IPS-NIHi11 (cell line): Measurements from ENCODE around the gene KRTAP26-1.
A peak's percentile ranks its signal among the peaks of the same experiment; 100 is the strongest.

Experiments used
- DNase-seq: peaks from one replicate; pipeline ENCODE4 v3.0.0; 2012; ENCODE audit warnings: mixed read lengths, low spot score

The KRTAP26-1 gene

GRCh38 chr21:30320215-30320614 lies at the start of gene KRTAP26-1:
Gene KRTAP26-1, minus strand, starts transcription at chr21:30320315. Its CDS starts 280 bp downstream, at chr21:30320035.
- no peak for DNase-seq

GRCh38 chr21:30355906-30356305 lies 35.8 kb upstream of the KRTAP26-1 start:
- no peak for DNase-seq

- no peak for DNase-seq
These were observed 34.3 kb upstream of the KRTAP26-1 start for GRCh38 chr21:30354308-30355005.

GRCh38 chr21:30351534-30351933 lies 31.4 kb upstream of the KRTAP26-1 start:
- no peak for DNase-seq

GRCh38 chr21:30349572-30349971 lies 29.5 kb upstream of the KRTAP26-1 start:
- no peak for DNase-seq

- DNase-seq = no peak
These were observed 28.4 kb upstream of the KRTAP26-1 start, which contains the start of gene KRTAP23-1 for GRCh38 chr21:30348506-30348905. Gene KRTAP23-1, minus strand, starts transcription at chr21:30348606. Its CDS starts 0 bp downstream, at chr21:30348606.

GRCh38 chr21:30345014-30345413 lies 24.9 kb upstream of the KRTAP26-1 start:
- DNase-seq = no peak

GRCh38 chr21:30340714-30341573 lies 20.8 kb upstream of the KRTAP26-1 start:
- peak; percentile 63 for DNase-seq

GRCh38 chr21:30338717-30339116 lies 18.6 kb upstream of the KRTAP26-1 start:
- DNase-seq = no peak

GRCh38 chr21:30337772-30338171 lies 17.7 kb upstream of the KRTAP26-1 start:
- no peak for DNase-seq

- DNase-seq = no peak
These were observed 17.2 kb upstream of the KRTAP26-1 start, which contains the start of gene KRTAP27-1 for GRCh38 chr21:30337276-30337744. Gene KRTAP27-1, minus strand, starts transcription at chr21:30337694. Its CDS starts 26 bp downstream, at chr21:30337668.

GRCh38 chr21:30336596-30336995 lies 16.5 kb upstream of the KRTAP26-1 start:
- DNase-seq = no peak

GRCh38 chr21:30333736-30334135 lies 13.6 kb upstream of the KRTAP26-1 start:
- no peak for DNase-seq

GRCh38 chr21:30332681-30333080 lies 12.6 kb upstream of the KRTAP26-1 start:
- no peak for DNase-seq

GRCh38 chr21:30329203-30329875 lies 9.2 kb upstream of the KRTAP26-1 start:
- no peak for DNase-seq

GRCh38 chr21:30326390-30326789 lies 6.3 kb upstream of the KRTAP26-1 start:
- no peak for DNase-seq

- no peak for DNase-seq
These were observed 4.4 kb downstream of the KRTAP26-1 start for GRCh38 chr21:30315701-30316100.

GRCh38 chr21:30306884-30307283 lies 13.2 kb downstream of the KRTAP26-1 start:
- DNase-seq = no peak

GRCh38 chr21:30305136-30305535 lies 15.0 kb downstream of the KRTAP26-1 start:
- DNase-seq = no peak

GRCh38 chr21:30289215-30289614 lies 30.9 kb downstream of the KRTAP26-1 start, which contains the start of gene KRTAP25-1:
Gene KRTAP25-1, minus strand, starts transcription at chr21:30289514. Its CDS starts 24 bp downstream, at chr21:30289490.
- DNase-seq = no peak

- no peak for DNase-seq
These were observed 37.3 kb downstream of the KRTAP26-1 start, which contains the start of gene KRTAP24-1 for GRCh38 chr21:30282850-30283249. Gene KRTAP24-1, minus strand, starts transcription at chr21:30282950. Its CDS starts 18 bp downstream, at chr21:30282932.

- no peak for DNase-seq
These were observed 48.5 kb downstream of the KRTAP26-1 start for GRCh38 chr21:30271611-30272010.
